H1 (cell line): Measurements from ENCODE around the gene KRTAP10-4.

Experiments used
- CTCF ChIP-seq, 3 experiments: IDR thresholded peaks; 1 replicate in 2 of 3; 2 replicates in 1 of 3; pipeline versions ENCODE4 v1.5.1 to v1.6.1; 2011; ENCODE audit warnings: low read length in 3 of 3, mild to moderate bottlenecking in 3 of 3, inconsistent platforms in 2 of 3, low read depth in 1 of 3, moderate library complexity in 1 of 3; ENCODE audit not compliant: insufficient read depth in 1 of 3; ENCODE audit errors: control extremely low read depth in 1 of 3
- FOSL1 ChIP-seq: IDR thresholded peaks from 2 replicates; pipeline ENCODE4 v1.6.1; 2011; ENCODE audit warnings: mild to moderate bottlenecking, low read depth, low read length, moderate library complexity; ENCODE audit not compliant: insufficient read depth
- JUN ChIP-seq: IDR thresholded peaks from 2 replicates; pipeline ENCODE4 v1.6.1; 2011; ENCODE audit warnings: low read depth, mild to moderate bottlenecking, improper control_type of control experiment, low read length
- KDM4A ChIP-seq: IDR thresholded peaks from one replicate; pipeline ENCODE4 v1.7.1; 2012; ENCODE audit warnings: low read depth, mild to moderate bottlenecking, moderate library complexity, low read length, inconsistent platforms; ENCODE audit not compliant: severe bottlenecking
- MAX ChIP-seq: IDR thresholded peaks from 2 replicates; pipeline ENCODE4 v1.6.1; 2012; ENCODE audit warnings: inconsistent platforms
- PHF8 ChIP-seq: fragments of 200-600 bp; sonication (generic); conservative IDR thresholded peaks from 2 replicates; pipeline ENCODE4 v1.7.1; 2012; ENCODE audit warnings: low read depth, mild to moderate bottlenecking, inconsistent platforms, low read length, moderate library complexity
- POLR2A ChIP-seq, 2 experiments: IDR thresholded peaks; 1 replicate in 1 of 2; 2 replicates in 1 of 2; pipeline ENCODE4 v1.6.1; 2011; ENCODE audit warnings: low read depth in 2 of 2, low read length in 2 of 2, mild to moderate bottlenecking in 2 of 2; ENCODE audit errors: control extremely low read depth in 1 of 2
- SP1 ChIP-seq: IDR thresholded peaks from 2 replicates; pipeline ENCODE4 v1.6.1; 2011; ENCODE audit warnings: low read depth, low read length
- TEAD4 ChIP-seq: IDR thresholded peaks from 2 replicates; pipeline ENCODE4 v1.6.1; 2012; ENCODE audit warnings: low read depth, low read length, inconsistent platforms, mixed read lengths
- YY1 ChIP-seq: IDR thresholded peaks from 2 replicates; pipeline ENCODE4 v1.6.1; 2011; ENCODE audit warnings: low read depth, mild to moderate bottlenecking, low read length

DNA sequence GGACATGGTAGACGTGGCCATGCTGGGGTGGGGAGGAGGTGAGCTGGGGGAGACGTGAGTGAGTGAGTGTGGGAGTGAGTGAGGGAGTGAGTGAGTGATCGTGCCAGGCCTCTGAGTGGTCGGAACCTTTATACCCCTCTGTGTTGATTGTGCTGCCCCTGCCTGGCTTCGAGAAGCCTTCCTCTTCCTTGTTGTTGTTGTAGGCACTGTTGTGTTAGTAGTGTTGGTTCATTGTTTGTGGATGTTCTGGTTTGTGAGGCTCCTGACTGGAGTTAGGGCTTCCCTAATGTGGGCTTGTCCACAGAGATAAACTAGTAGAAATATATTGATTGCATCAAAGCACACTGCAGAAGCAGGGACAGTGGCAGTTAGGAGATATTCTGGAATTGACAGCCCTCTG lies 14.8 kb upstream of the KRTAP10-4 start, which contains the start of gene KRTAP10-3:
- TF ChIP-seq CTCF (IDR thresholded peaks at IDR 0.05; ENCODE audit: control extremely low read depth in 1 of 3, insufficient read depth in 1 of 3, low read depth in 1 of 3, low read length in 3 of 3) (no peak), PHF8 (no peak), POLR2A (IDR thresholded peaks at IDR 0.05; ENCODE audit: control extremely low read depth in 1 of 2, low read depth in 2 of 2, low read length in 2 of 2) (no peak), KDM4A (no peak), TEAD4 (no peak), SP1 (no peak), JUN (no peak), FOSL1 (no peak), MAX (no peak), YY1 (no peak)
